Stimulated activated CD4-positive, alpha-beta T cell treated with anti-CD3 and anti-CD28 coated beads, Interleukin-2, amount 100 ng/mL, for 24 hours (primary cell): ENCODE results near the gene CFAP58.

ENCODE experiments used
- DNase-seq, 2 donors: peaks; one replicate each; pipeline ENCODE4 v3.0.0-alpha.2; 2020

The CFAP58 gene, protein sequence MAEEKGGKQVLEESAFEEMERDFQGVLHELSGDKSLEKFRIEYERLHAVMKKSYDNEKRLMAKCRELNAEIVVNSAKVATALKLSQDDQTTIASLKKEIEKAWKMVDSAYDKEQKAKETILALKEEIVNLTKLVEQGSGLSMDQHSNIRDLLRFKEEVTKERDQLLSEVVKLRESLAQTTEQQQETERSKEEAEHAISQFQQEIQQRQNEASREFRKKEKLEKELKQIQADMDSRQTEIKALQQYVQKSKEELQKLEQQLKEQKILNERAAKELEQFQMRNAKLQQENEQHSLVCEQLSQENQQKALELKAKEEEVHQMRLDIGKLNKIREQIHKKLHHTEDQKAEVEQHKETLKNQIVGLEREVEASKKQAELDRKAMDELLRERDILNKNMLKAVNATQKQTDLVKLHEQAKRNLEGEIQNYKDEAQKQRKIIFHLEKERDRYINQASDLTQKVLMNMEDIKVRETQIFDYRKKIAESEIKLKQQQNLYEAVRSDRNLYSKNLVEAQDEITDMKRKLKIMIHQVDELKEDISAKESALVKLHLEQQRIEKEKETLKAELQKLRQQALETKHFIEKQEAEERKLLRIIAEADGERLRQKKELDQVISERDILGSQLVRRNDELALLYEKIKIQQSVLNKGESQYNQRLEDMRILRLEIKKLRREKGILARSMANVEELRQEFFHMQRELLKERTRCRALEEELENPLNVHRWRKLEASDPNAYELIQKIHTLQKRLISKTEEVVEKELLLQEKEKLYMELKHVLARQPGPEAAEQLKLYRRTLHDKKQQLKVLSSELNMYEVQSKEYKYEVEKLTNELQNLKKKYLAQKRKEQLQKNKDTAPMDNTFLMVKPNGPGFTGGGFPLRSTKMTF

DNA sequence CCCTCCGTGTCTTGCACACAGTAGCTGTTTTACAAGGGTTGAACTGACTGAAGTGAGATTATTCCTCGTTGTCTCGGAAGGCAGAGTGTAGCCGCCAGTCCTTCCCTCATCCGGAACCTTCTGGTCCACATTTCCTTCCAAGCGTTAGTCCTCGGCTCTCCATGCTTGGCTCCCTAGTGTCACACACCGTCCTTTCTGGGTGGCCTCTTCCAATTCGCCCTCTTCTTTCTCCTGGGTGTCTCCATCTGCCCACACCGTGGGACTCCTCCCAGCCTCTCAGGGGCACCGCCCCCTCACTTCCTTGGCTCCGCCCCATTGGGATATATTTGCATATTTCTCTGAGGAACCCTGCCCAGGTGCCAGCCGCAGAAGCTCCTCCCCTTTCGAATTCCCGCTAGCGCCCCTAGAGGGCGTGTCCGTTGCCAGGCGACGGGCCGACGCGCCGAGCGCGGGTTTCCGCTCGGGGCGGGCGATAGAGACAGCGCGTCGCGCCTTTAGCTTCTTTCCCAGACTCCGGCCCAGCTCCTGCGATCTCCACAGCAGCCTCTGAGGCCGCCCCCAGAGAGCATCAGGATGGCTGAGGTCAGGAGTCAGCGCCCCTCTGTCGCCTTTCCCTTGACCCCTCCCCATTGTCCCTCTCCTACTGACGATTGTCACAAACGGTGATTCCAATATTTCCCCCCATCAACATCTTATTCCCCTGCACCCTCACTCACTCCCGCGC, at the start of gene CFAP58:
CFAP58 (plus strand) TSS at position 509 of the 724 bp plus-strand sequence; CDS start at position 574, 65 bp downstream.
- DNase-seq: peak; percentile 89 to 91

GRCh38 chr10:104304356-104304745, 49.3 kb upstream of the CFAP58 start:
- no peak for DNase-seq

DNA sequence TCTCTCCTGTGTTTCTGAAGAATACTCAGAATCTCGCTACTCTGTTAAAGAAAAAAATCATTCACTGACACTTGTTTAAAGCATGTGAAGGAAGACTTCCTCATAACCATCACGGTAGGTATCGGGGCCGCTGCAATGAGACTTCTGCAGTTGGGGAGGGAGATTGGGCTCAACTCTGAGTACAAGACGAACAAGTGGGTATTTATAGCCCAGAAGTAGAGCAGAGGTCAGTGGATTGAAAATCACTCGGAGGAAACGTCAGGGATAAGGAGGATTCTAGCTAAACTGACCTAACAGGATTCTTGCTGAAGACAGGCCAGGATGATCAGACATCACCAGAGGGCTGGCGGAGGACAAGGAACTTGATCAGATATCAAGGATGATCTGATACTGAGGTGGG, 48.7 kb upstream of the CFAP58 start:
- DNase-seq: no peak

- no peak for DNase-seq
Observed at GRCh38 chr10:104306897-104307296, 46.7 kb upstream of the CFAP58 start.

GRCh38 chr10:104307576-104308438, 45.8 kb upstream of the CFAP58 start:
- no peak for DNase-seq

DNA sequence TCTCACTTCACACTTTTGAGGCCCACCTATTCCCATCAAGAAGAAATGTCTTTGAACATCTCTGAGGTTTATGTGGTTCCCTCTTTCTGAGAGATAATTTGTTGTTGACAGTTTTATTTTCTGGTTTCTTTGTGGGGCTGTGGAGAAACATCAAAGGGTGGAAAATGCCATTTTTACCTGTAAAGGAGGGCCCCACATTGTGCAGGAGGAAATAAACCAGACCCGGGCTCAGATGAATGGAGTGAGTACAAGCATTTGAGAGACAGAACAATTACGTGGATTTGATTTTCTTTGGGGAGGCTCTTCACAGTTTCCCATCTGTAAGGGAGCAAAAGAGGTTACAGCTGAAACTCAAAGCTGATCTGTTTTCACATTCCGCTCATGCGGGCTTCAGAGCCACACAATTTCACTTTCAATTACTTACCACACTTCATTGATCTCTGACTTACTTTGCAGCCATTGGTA, 45.2 kb upstream of the CFAP58 start:
- peak in 1 of 2 donors; percentile 27 for DNase-seq

DNA sequence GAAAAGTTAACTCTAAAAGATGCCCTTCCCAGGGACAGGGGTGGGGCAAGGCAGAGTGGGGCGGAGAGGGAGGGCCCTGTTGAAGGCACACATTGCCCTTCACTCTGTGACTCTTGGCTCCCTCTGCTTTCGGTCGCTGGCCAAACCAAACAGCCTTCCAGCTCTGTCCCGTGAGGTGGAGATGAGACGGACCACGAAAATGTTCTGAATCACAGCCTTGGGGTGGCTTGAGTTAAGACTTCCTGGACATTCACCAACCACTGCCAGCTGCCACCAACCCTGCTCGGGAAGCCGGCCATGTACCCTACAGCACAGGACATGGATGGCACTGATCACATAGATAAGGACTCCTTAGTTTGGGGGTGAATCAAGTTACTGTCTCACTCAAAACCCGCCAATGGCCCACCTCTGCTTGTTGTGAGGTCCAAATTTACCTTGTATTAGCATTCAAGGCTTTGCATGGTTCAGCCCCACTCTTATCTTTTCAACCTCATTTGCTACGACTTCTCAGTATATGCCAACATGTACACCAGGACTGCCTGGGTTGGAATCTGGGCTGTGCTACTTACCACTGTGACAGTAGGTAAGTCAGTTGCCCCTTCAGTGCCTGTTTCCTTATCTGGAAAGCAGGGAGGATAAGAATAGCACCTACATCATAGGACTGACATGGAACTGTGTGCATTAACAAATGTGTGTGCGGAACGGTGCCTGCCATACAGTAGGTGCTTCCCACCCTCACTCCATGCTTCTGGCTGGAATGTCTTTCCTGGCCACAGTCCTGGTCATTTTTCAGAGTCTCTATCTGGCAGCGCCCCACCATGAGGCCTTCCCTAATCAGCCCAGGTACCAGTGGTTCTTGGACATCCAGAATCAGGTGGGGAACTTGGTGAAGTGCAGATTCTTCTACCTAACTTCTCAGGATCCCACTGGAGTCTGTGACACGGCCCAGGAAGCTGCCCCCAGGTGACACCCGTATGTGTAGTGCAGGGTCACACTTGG, 43.4 kb upstream of the CFAP58 start:
- no peak for DNase-seq

DNA sequence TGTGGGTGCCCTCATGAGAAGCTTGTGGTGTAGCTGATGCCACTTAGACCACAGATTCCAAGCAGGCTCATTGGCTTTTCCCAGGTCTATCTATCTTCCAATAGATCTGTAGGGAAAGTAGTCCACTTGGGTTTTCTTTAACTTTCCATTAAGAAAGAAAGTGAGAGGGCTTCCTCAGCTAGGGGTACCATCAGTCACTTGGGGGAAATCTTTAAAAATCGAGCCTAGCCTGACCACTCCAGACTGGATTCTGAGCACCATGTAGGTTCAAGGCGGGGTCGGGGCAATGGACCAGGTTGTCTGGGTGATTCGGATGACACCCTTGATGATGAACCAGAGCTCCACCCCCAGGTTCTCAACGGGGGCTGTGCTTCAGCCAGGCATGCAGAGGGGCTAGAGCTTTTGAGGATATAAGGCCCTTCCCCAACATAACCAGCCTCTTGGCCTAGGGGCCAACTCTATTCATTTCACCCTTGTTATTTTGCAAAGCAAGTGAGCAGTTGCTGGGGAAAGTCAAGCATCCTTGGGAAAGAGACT, 42.4 kb upstream of the CFAP58 start:
- no peak for DNase-seq

GRCh38 chr10:104314591-104315485, 38.8 kb upstream of the CFAP58 start:
- no peak for DNase-seq

- no peak for DNase-seq
Observed at GRCh38 chr10:104315486-104315921, 38.1 kb upstream of the CFAP58 start.

DNA sequence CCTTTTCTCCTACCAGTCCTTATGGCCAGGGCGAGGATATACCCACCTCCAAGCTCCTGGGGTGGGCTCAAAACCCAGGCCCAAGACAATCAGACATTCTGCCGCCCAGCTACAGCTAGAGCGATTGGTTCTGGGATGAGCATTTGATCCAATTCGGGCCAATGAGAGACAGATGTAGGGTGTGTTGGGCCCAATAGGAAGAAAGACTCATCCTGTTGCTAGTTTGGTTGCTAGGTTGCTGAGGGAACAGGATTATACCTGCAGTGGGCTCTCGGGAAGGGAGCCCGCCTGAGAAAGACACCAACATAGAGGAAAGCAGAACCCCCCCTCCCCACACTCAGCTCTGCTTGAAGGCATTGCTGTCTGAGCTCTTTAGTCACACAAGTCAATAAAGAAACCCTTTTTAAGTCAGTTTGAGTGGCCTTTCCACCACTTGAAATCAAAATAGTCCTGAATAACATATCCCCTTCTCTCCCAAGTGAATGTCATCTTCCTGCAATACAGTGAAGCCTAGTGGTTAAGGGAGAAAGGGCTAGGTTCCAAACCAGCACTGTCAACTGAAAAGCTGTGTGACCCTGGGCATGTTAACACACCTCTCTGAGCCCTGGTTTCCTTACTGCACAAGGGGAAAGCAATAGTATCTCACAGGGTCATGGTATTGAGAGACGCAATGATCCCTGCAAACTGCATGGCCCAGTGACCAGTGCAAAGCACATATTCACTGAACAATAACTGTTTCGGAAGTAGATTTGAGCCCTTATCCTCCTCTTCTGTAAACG, 37.1 kb upstream of the CFAP58 start:
- DNase-seq: no peak

GRCh38 chr10:104317269-104317710, 36.3 kb upstream of the CFAP58 start:
- DNase-seq: no peak

DNA sequence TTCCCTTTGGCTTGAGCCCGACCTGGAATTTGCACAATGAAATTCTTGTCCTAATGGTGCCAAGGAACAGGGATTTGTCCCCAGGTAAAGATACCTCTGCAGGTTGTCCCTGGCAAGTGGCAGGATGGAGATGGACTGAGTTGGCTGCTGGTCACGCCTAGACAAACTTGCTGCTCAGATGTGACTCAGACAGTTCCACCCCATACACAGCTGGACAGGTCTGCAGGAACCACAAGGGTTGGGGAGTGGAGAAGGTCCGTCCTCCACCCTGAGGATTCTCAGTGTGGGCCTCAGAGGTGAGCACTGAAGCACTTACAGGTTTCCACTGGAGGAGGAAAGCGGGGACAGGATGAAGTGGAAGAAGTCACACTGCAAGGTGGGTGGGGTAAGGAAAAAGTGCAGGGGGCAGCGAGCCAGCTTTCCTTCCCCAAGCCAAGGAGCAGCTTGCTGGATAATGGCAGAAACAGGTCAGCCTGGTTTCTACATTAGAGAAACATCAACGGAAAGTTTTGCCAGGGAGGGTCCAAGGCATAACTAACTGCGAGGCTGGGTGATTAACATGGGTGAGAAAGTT, 35.8 kb upstream of the CFAP58 start:
- no peak for DNase-seq

- no peak for DNase-seq
Observed at GRCh38 chr10:104318326-104318725, 35.3 kb upstream of the CFAP58 start.

DNA sequence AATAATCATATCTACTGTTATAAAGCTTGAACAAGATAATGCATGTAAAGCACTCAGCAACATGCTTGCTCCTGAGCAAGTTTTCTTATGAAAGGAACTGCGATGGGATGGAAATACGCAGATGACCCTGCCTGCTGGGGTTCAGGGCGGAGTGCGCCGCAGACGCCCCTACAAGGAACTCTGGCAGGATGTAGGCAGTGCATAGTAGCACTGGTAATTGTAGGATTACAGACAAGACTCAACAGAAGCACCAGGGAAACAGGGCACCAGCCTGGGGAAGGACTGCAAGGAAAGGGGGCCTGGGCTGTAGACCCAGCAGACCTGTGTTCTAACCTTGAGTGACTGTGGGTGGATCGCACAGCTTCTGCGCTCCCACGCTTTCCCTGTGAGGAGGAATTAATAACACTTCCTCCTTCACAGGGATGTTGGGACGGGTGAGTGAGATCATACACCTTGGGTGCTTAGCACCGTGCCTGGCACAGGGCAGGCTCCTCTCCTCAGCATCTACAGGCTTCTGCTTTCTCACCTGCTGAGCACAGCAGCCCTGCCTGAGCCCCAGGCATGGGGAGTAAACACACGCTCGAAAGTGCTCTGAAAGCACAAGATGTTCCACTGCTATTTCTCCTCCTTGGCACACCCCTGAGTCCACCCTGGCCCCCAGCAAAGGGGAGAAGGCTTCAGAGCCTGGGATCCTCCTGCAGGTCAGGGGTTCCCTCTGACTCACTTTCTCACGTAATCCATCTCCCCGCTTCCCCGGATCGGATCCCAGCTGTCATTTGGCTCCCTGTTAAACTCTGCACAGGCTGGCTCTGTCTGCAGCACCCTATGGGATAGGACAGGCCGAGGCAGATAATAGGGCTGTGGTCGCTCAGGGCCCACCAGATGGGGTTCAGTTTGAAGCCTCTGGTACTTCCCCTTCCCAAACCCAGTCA, 34.6 kb upstream of the CFAP58 start:
- DNase-seq: no peak

- DNase-seq: no peak
Observed at GRCh38 chr10:104321226-104321625, 32.4 kb upstream of the CFAP58 start.
